Fibroblast of skin of left biceps (primary cell): ENCODE data around the gene CAPG.
A peak's percentile ranks its signal among the peaks of the same experiment; 100 is the strongest.

Experiments used
- DNase-seq, 2 experiments: peaks; one replicate each; pipeline ENCODE4 v3.0.0-alpha.2; 2013; ENCODE audit warnings: low read depth in 2 of 2

The CAPG gene

GRCh38 chr2:85356186-85356585, 54.0 kb downstream of the CAPG start:
- no peak for DNase-seq

- DNase-seq, result no peak
Observed at GRCh38 chr2:85355521-85355920, 54.6 kb downstream of the CAPG start.

DNA sequence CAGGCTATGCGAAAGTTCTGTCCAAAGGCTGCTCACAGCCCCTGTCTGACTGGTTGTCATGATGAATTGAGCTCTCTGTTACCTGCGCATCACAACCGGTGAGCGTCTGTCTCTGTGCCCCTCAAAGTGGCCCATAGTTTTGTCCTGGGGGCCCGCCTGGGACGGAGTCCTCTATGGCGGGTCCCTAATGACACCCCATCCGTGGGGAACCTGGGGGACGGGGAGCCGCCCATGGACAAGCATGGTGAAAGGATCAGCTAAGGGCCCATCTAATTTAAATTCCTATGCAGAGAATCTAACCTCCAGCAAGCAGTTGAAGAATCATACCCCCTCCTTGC, 55.1 kb downstream of the CAPG start:
- no peak for DNase-seq

DNA sequence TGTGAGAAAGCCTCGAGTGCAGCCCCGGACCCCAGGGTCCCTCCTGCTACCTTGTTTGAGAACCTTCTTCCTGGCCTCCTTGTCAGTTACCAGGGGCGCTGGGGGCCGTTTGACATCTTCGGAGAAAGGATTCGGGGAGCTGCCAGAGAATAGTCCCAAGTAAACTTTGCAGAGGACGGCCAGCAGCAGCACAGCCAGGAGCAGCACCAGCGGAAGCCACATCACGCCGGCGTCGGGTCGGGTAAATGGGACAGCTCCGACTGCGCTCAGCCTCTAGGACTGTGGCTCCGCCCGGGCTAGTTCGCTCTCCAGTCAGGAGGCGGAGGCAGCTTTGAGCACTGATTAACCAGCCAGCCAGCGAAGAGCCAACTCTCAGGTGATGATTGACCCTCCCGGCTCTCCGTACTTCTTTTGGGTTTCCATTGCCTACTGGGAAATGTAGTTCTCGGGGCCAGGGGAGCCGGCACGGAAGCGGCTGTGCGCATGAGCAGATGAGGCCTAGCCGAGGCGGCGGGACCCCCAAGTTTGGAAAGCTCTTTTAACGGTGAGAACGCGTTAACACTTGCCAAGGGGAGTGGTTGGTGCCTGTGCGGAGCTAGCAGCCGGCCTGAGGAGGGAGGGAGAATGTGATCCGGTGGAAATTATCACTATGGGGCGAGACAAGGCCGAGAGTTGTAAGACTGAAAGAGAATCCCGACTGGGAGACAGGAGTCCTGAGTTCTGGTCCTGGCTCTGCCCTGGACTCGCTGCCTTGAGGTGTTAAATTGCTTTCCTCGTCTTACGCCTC, 55.7 kb downstream of the CAPG start, which contains the start of the genes ELMOD3 and RETSAT:
Gene ELMOD3 (plus strand): TSS at position 484 of the 787 bp plus-strand sequence. CDS start 2,430 bp downstream, outside the sequence.
Gene RETSAT (minus strand): TSS at position 243 of the 787 bp plus-strand sequence. CDS start 21 bp downstream, at position 222.
- peak; percentile 99 for DNase-seq

- DNase-seq, result no peak
Observed at GRCh38 chr2:85353876-85354285, 56.3 kb downstream of the CAPG start.

DNA sequence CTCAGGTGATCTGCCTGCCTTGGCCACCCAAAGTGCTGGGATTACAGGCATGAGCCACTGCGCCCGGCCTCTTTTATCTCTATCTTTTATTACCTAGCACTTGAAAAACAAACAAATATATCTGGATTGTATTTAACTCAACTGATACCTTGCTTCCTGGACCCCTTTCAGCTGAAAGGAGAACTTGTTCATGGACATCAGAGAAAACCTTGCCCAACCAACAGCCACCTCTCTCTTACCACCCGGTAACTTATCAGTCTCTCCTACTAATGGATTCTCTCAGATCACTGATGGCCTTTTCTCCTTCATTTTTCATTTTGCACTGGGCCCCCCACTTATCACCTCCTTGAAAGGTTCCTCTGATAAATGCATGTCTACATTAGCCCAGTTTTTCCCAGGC, 62.6 kb downstream of the CAPG start:
- DNase-seq, result no peak
